HepG2 (cell line): Measurements from ENCODE around the gene ARL16. TPM values are rescaled to one million over a fixed set of nuclear protein-coding genes. Genes with fewer than 3 reads are reported as not detected.

Experiments
- BCL3 ChIP-seq: sonication (generic); formaldehyde crosslinking; IDR thresholded peaks from 2 replicates; pipeline ENCODE4 v1.5.1; 2020; ENCODE audit warnings: mild to moderate bottlenecking, missing genetic modification reagents, moderate library complexity
- CC2D1A ChIP-seq: sonication (generic); formaldehyde crosslinking; IDR thresholded peaks from 2 replicates; pipeline ENCODE4 v1.8.1; 2023; ENCODE audit warnings: mild to moderate bottlenecking, missing genetic modification reagents
- ETV5 ChIP-seq: IDR thresholded peaks from 2 replicates; pipeline ENCODE4 v1.6.1; 2018; ENCODE audit warnings: missing biosample characterization, missing genetic modification reagents, inconsistent platforms, borderline replicate concordance
- FOSL1 ChIP-seq: sonication (generic); formaldehyde crosslinking; IDR thresholded peaks from 2 replicates; pipeline ENCODE4 v1.9.0; 2021; ENCODE audit warnings: missing genetic modification reagents, borderline replicate concordance
- GPN1 ChIP-seq: sonication (generic); formaldehyde crosslinking; IDR thresholded peaks from 2 replicates; pipeline ENCODE4 v1.5.1; 2020; ENCODE audit warnings: missing genetic modification reagents, borderline replicate concordance
- HCFC1 ChIP-seq: fragments of 150-350 bp; IDR thresholded peaks from 2 replicates; pipeline ENCODE4 v1.6.1; 2014; ENCODE audit warnings: low read depth, low read length
- IRF9 ChIP-seq: sonication (generic); formaldehyde crosslinking; IDR thresholded peaks from 2 replicates; pipeline ENCODE4 v1.8.0; 2022; ENCODE audit warnings: missing genetic modification reagents, mild to moderate bottlenecking, borderline replicate concordance
- MAF1 ChIP-seq: sonication (generic); formaldehyde crosslinking; IDR thresholded peaks from 2 replicates; pipeline ENCODE4 v1.5.0; 2020; ENCODE audit warnings: missing genetic modification reagents, borderline replicate concordance
- MIER2 ChIP-seq: IDR thresholded peaks from 2 replicates; pipeline ENCODE4 v1.6.1; 2016; ENCODE audit warnings: missing biosample characterization, missing genetic modification reagents
- POGZ ChIP-seq: sonication (generic); formaldehyde crosslinking; IDR thresholded peaks from 2 replicates; pipeline ENCODE4 v1.4.0; 2020; ENCODE audit warnings: mild to moderate bottlenecking, missing genetic modification reagents
- PRMT3 ChIP-seq: sonication (generic); formaldehyde crosslinking; IDR thresholded peaks from 2 replicates; pipeline ENCODE4 v1.8.1; 2022; ENCODE audit warnings: low read depth, mild to moderate bottlenecking, moderate library complexity, missing genetic modification reagents, borderline replicate concordance
- XRCC5 ChIP-seq: fragments of 200-400 bp; formaldehyde crosslinking; optimal IDR thresholded peaks from 2 replicates; pipeline ENCODE3; 2017; ENCODE audit warnings: mild to moderate bottlenecking, low read length
- ZBTB2 ChIP-seq: sonication (generic); formaldehyde crosslinking; IDR thresholded peaks from 2 replicates; pipeline ENCODE4 v1.8.0; 2022; ENCODE audit warnings: low read depth, missing genetic modification reagents
- ZNF136 ChIP-seq: sonication (generic); formaldehyde crosslinking; IDR thresholded peaks from 2 replicates; pipeline ENCODE4 v1.8.1; 2022; ENCODE audit warnings: low read depth, mild to moderate bottlenecking, moderate library complexity, missing genetic modification reagents
- ZNF232 ChIP-seq: sonication (generic); formaldehyde crosslinking; IDR thresholded peaks from 2 replicates; pipeline ENCODE4 v1.4.0; 2020; ENCODE audit warnings: missing genetic modification reagents, borderline replicate concordance
- ZNF30 ChIP-seq: sonication (generic); formaldehyde crosslinking; IDR thresholded peaks from 2 replicates; pipeline ENCODE4 v1.5.0; 2020; ENCODE audit warnings: mild to moderate bottlenecking, missing genetic modification reagents
- ZNF333 ChIP-seq: sonication (generic); formaldehyde crosslinking; IDR thresholded peaks from 2 replicates; pipeline ENCODE4 v1.4.0; 2020; ENCODE audit warnings: mild to moderate bottlenecking, missing genetic modification reagents, borderline replicate concordance
- ZNF431 ChIP-seq: sonication (generic); formaldehyde crosslinking; IDR thresholded peaks from 2 replicates; pipeline ENCODE4 v1.9.0; 2022; ENCODE audit warnings: missing genetic modification reagents, low read depth, mild to moderate bottlenecking, borderline replicate concordance
- ZNF580 ChIP-seq: IDR thresholded peaks from 2 replicates; pipeline ENCODE4 v1.6.1; 2016; ENCODE audit warnings: low read depth, borderline replicate concordance
- ZNF615 ChIP-seq: sonication (generic); formaldehyde crosslinking; IDR thresholded peaks from 2 replicates; pipeline ENCODE4 v1.5.0; 2020; ENCODE audit warnings: mild to moderate bottlenecking, missing genetic modification reagents, borderline replicate concordance
- ZNF776 ChIP-seq: sonication (generic); formaldehyde crosslinking; IDR thresholded peaks from 2 replicates; pipeline ENCODE4 v1.4.0; 2020; ENCODE audit warnings: mild to moderate bottlenecking, missing genetic modification reagents
- ZNF800 ChIP-seq: sonication (generic); formaldehyde crosslinking; IDR thresholded peaks from 2 replicates; pipeline ENCODE4 v1.4.0; 2020; ENCODE audit warnings: missing genetic modification reagents
- polyA plus RNA-seq, 8 experiments: library from polyadenylated mRNA; depleted of rRNA in 3 of 8; stranded (reverse) in 7 of 8; unstranded in 1 of 8; fragments of >200 nt; fragmentation: Illumina TruSeq in 4 of 8; extraction: Trizol in 4 of 8; gene quantifications; 2 replicates each; pipeline versions ENCODE4 v1.2.1 to v1.2.3, GENCODE V29; 2011 to 2016; ENCODE audit warnings: low read depth in 4 of 8, missing spikeins in 1 of 8, mixed read lengths in 1 of 8; ENCODE audit not compliant: insufficient read depth in 1 of 8
- total RNA-seq, 5 experiments: library from RNA; depleted of rRNA; stranded (reverse); fragments of >200 nt; fragmentation: Illumina TruSeq; extraction: Trizol; gene quantifications; 2 replicates each; pipeline ENCODE4 v1.2.3, GENCODE V29; 2016; ENCODE audit warnings: low read depth in 1 of 5

Gene ARL16
- total and polyA plus RNA-seq, 2 of the 13 experiments (the other 11 are each of a cell fraction or from before 2014, with no cell fraction given) = 20.8 to 30.8 TPM

- TF ChIP-seq POGZ (CRISPR knock-in tag) = no peak; the same call in none of the 2 replicates
- TF ChIP-seq HCFC1 = peak; percentile 67
- peak; percentile 24; the same call in 1 of the 2 replicates for TF ChIP-seq ZNF580 (CRISPR knock-in tag)
- TF ChIP-seq IRF9 = peak; percentile 16
- no peak for TF ChIP-seq ZNF615 (CRISPR knock-in tag)
- TF ChIP-seq PRMT3 = no peak
- TF ChIP-seq ETV5 = peak; percentile 82
- 0 out of 2 replicates have a peak, but pooled peaks have one; percentile 10 for TF ChIP-seq MIER2
- peak; percentile 88; the same call in 1 of the 2 replicates for TF ChIP-seq MAF1 (CRISPR knock-in tag)
- no peak for TF ChIP-seq XRCC5
- peak; percentile 45; the same call in 1 of the 2 replicates for TF ChIP-seq ZNF136
- peak; percentile 81 for TF ChIP-seq BCL3 (CRISPR knock-in tag)
- TF ChIP-seq ZNF232 (CRISPR knock-in tag) = no peak
- TF ChIP-seq ZNF30 = no peak
- TF ChIP-seq FOSL1 (CRISPR knock-in tag) = peak; percentile 45; the same call in 1 of the 2 replicates
- no peak; the same call in 1 of the 2 replicates for TF ChIP-seq ZNF333 (CRISPR knock-in tag)
- peak; percentile 67 for TF ChIP-seq ZBTB2 (CRISPR knock-in tag)
- peak; percentile 90; the same call in 1 of the 2 replicates for TF ChIP-seq GPN1 (CRISPR knock-in tag)
- peak; percentile 53 for TF ChIP-seq ZNF800 (CRISPR knock-in tag)
- TF ChIP-seq CC2D1A (CRISPR knock-in tag) = 0 out of 2 replicates have a peak, but pooled peaks have one; percentile 45
- TF ChIP-seq ZNF776 (CRISPR knock-in tag) = peak; percentile 38; the same call in 1 of the 2 replicates
- no peak for TF ChIP-seq ZNF431 (CRISPR knock-in tag)
Observed at GRCh38 chr17:81666342-81667191, 17.0 kb downstream of the ARL16 start, which contains the start of the genes CCDC137 and OXLD1 (continued).
